B cell (primary cell): ENCODE measurements around the gene FBXO9. TPM values are rescaled to one million over a fixed set of nuclear protein-coding genes. Genes with fewer than 3 reads are reported as not detected.

Experiments used
- ATAC-seq: fragments of 200-7000 bp; cut with Tn5 transposase; one replicate; pipeline ENCODE4 v1.10.0; 2021; ENCODE audit warnings: low read depth, mild to moderate bottlenecking, moderate number of reproducible peaks, moderate library complexity
- CTCF ChIA-PET: fragments of 350-600 bp; sonication (Branson Sonifier 250); formaldehyde crosslinking; loops from one replicate; lab custom pipeline; 2021; ENCODE audit warnings: antibody characterized with exemption, inconsistent platforms; lab: Charles Lee
- POLR2A ChIA-PET: fragments of 350-600 bp; sonication (Branson Sonifier 250); formaldehyde crosslinking; loops from one replicate; lab custom pipeline; 2021; ENCODE audit warnings: antibody characterized with exemption; lab: Charles Lee
- DNase-seq: peaks from one replicate; pipeline ENCODE4 v3.0.0; 2013
- H2AFZ ChIP-seq: 2 replicates; pipeline ENCODE4 v1.6.1; 2012; ENCODE audit warnings: mild to moderate bottlenecking, low read depth, low read length; ENCODE audit not compliant: insufficient read depth, poor library complexity, severe bottlenecking
- H3K27ac ChIP-seq, 2 donors: 1 replicate in 1 of 2; 2 replicates in 1 of 2; pipeline ENCODE4 v1.5.1; 2012 to 2013; ENCODE audit warnings: low read length in 2 of 2, mild to moderate bottlenecking in 2 of 2, moderate library complexity in 1 of 2
- H3K27me3 ChIP-seq, 4 experiments: fragments of 200-600 bp in 1 of 4; sonication (generic) in 1 of 4; replicated peaks in 1 of 4; 1 replicate in 2 of 4; 2 replicates in 2 of 4; pipeline versions ENCODE4 v1.6.1 to v1.7.0; 2013 to 2016; ENCODE audit warnings: low read length in 3 of 4, mild to moderate bottlenecking in 2 of 4, mixed read lengths in 1 of 4, moderate library complexity in 1 of 4; ENCODE audit not compliant: insufficient read depth in 4 of 4, control insufficient read depth in 3 of 4; ENCODE audit errors: control extremely low read depth in 1 of 4
- H3K36me3 ChIP-seq, 2 experiments: replicated peaks in 1 of 2; 1 replicate in 1 of 2; 2 replicates in 1 of 2; pipeline versions ENCODE4 v1.6.1 to v1.7.1; 2013; ENCODE audit warnings: low read length in 1 of 2; ENCODE audit not compliant: insufficient read depth in 2 of 2, control insufficient read depth in 1 of 2; ENCODE audit errors: control extremely low read depth in 1 of 2, extremely low read depth in 1 of 2
- H3K4me1 ChIP-seq, 2 donors: fragments of 200-600 bp in 1 of 2; sonication (generic) in 1 of 2; 1 replicate in 1 of 2; 2 replicates in 1 of 2; pipeline versions ENCODE4 v1.5.1 to v1.6.1; 2013 to 2017; ENCODE audit warnings: low read length in 2 of 2; ENCODE audit not compliant: control insufficient read depth in 2 of 2, insufficient read depth in 2 of 2
- H3K4me2 ChIP-seq: replicated peaks from 2 replicates; pipeline ENCODE3; 2012; ENCODE audit warnings: mild to moderate bottlenecking, low read depth, low read length; ENCODE audit not compliant: poor library complexity, severe bottlenecking
- H3K4me3 ChIP-seq, 5 experiments: fragments of 200-600 bp in 1 of 5; sonication (generic) in 1 of 5; 1 replicate in 3 of 5; 2 replicates in 2 of 5; pipeline versions ENCODE4 v1.5.1 to v1.7.0; 2011 to 2016; ENCODE audit warnings: low read length in 4 of 5, mild to moderate bottlenecking in 4 of 5, low read depth in 2 of 5, control low read depth in 1 of 5, moderate library complexity in 1 of 5; ENCODE audit not compliant: insufficient read depth in 1 of 5; ENCODE audit errors: control extremely low read depth in 1 of 5, extremely low read depth in 1 of 5
- H3K79me2 ChIP-seq: fragments of 200-600 bp; sonication (generic); one replicate; pipeline ENCODE4 v1.6.0; 2016; ENCODE audit warnings: low read length; ENCODE audit not compliant: control insufficient read depth, insufficient read depth
- H3K9ac ChIP-seq: fragments of 200-600 bp; sonication (generic); 2 replicates; pipeline ENCODE4 v1.6.1; 2017; ENCODE audit warnings: mild to moderate bottlenecking, low read length, moderate library complexity
- H3K9me3 ChIP-seq, 3 donors: one replicate each; pipeline versions ENCODE4 v1.6.1 to v1.7.1; 2013; ENCODE audit warnings: low read length in 2 of 3; ENCODE audit not compliant: control insufficient read depth in 2 of 3, insufficient read depth in 1 of 3; ENCODE audit errors: control extremely low read depth in 1 of 3
- H4K20me1 ChIP-seq: 2 replicates; pipeline ENCODE4 v1.6.0; 2012; ENCODE audit warnings: mild to moderate bottlenecking, low read length; ENCODE audit not compliant: insufficient read depth, control insufficient read depth, poor library complexity, severe bottlenecking
- H3K27ac Mint-ChIP-seq: one replicate; pipeline ENCODE4 v1.8.0; 2021; ENCODE audit warnings: mixed read lengths
- H3K27me3 Mint-ChIP-seq: one replicate; pipeline ENCODE4 v1.8.0; 2021; ENCODE audit warnings: mixed read lengths
- H3K4me1 Mint-ChIP-seq: one replicate; pipeline ENCODE4 v1.8.0; 2021; ENCODE audit warnings: mixed read lengths
- H3K4me3 Mint-ChIP-seq: one replicate; pipeline ENCODE4 v1.8.0; 2021; ENCODE audit warnings: mixed read lengths
- H3K9me3 Mint-ChIP-seq: one replicate; pipeline ENCODE4 v1.8.0; 2022; ENCODE audit warnings: mixed read lengths; ENCODE audit not compliant: insufficient read depth
- EZH2 ChIP-seq: IDR thresholded peaks from 2 replicates; pipeline ENCODE4 v1.6.1; 2012; ENCODE audit warnings: borderline replicate concordance, low read depth, mild to moderate bottlenecking, moderate library complexity, low read length; ENCODE audit not compliant: insufficient read depth, poor library complexity, severe bottlenecking
- WGBS: methylation state at CpG from one replicate; pipeline ENCODE4 v1.1.5; 2013; ENCODE audit warnings: missing lambda C conversion rate; ENCODE audit not compliant: insufficient coverage; 5-methylcytosine and 5-hydroxymethylcytosine counted together
- intact Hi-C: fragments of 100-400 bp; cut with micrococcal nuclease; formaldehyde crosslinking; loops from one replicate; pipeline ENCODE4 v1.10.0; 2022
- polyA plus RNA-seq: library from polyadenylated mRNA; depleted of rRNA; stranded (reverse); fragments of >200 nt; gene quantifications from 2 replicates; pipeline ENCODE4 v1.2.3, GENCODE V29; 2012
- total RNA-seq, 2 donors: library from RNA; stranded (reverse); fragments of 120-200 nt in 1 of 2; gene quantifications; 1 replicate in 1 of 2; 2 replicates in 1 of 2; pipeline versions ENCODE4 v1.2.3 to v1.2.4, GENCODE V29; 2013 to 2022
- TF ChIP-seq, protein P1 (sequence below): fragments of 200-600 bp; IDR thresholded peaks from one replicate; pipeline ENCODE4 v1.8.0; 2022; ENCODE audit warnings: antibody characterized with exemption, mild to moderate bottlenecking

FBXO9 gene
- total and polyA plus RNA-seq, 2 donors (not counting 1 experiment from before 2014, with no cell fraction given): 105 TPM

DNA sequence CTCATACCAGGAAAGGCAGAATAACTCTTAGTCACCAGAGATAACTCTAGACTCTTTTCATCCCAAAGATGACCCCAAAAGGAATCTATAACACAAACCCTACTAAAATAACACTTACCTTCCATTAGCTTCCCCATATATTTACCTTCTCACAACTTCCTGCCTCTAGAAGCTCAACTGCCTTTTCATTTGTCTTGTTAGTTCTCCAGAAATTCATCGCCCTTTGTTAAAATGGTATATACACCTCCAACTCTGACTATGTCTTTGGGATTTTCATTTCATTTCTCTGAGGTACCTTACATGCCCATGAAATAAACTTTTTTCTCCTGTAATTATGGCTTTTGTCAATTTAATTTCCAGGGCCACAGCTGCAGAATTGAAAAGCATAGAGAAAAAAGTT is 49.9 kb downstream of the FBXO9 start:
- H3K27ac Mint-ChIP-seq: no peak overlapping the region
- ATAC-seq: no peak
- Histone ChIP-seq H3K27me3 (no peaks in the 10 kb centered on the region), H3K36me3 (no peaks in the 10 kb centered on the region), H3K9me3 (peaks cover 0 to 2% (median 1%) of the 10 kb centered on the region in 3 donors), H3K79me2 (no peaks in the 10 kb centered on the region), H3K4me2 (no peak overlapping the region), H3K4me1 (no peaks in the 10 kb centered on the region), H3K27ac (no peak overlapping the region), H4K20me1 (no peaks in the 10 kb centered on the region), H3K4me3 (no peak overlapping the region), H3K9ac (no peak overlapping the region), H2AFZ (no peak overlapping the region)
- ChIA-PET POLR2A (no interaction called here), CTCF (no interaction called here)
- no peaks in the 10 kb centered on the region for H3K27me3 Mint-ChIP-seq
- H3K9me3 Mint-ChIP-seq: peaks cover 7% of the 10 kb centered on the region
- no CpG with 5 or more reads among the region's 1 CpG for WGBS
- intact Hi-C loops: no loop called here
- no peak for DNase-seq
- TF ChIP-seq, protein P1, sequence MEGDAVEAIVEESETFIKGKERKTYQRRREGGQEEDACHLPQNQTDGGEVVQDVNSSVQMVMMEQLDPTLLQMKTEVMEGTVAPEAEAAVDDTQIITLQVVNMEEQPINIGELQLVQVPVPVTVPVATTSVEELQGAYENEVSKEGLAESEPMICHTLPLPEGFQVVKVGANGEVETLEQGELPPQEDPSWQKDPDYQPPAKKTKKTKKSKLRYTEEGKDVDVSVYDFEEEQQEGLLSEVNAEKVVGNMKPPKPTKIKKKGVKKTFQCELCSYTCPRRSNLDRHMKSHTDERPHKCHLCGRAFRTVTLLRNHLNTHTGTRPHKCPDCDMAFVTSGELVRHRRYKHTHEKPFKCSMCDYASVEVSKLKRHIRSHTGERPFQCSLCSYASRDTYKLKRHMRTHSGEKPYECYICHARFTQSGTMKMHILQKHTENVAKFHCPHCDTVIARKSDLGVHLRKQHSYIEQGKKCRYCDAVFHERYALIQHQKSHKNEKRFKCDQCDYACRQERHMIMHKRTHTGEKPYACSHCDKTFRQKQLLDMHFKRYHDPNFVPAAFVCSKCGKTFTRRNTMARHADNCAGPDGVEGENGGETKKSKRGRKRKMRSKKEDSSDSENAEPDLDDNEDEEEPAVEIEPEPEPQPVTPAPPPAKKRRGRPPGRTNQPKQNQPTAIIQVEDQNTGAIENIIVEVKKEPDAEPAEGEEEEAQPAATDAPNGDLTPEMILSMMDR: no peak
- TF ChIP-seq EZH2: no peak
- H3K4me1 Mint-ChIP-seq: no peaks in the 10 kb centered on the region
- no peak overlapping the region for H3K4me3 Mint-ChIP-seq

DNA sequence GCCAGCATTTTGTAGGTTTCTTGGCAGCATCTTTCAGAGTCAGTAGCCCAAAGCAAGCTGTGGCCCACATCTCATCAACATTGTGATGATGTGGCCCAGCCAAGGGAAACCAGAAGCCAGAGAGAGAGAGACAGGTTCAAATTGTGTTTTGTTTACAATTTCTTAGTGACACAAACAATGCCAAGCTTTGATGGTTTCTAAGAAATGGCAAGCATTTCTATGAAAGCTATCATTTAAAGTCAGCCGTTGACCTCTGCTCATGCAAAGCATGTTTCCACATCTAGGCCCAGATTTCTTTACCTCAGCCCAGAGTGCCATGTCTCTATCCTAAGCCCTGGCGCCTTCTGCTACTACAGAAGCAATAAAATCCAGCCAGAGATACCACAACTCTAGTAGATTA is 50.5 kb downstream of the FBXO9 start:
- ChIA-PET CTCF (no interaction called here), POLR2A (no interaction called here)
- Histone ChIP-seq H3K9ac (no peak overlapping the region), H3K27me3 (no peaks in the 10 kb centered on the region), H3K36me3 (no peaks in the 10 kb centered on the region), H3K4me2 (no peak overlapping the region), H3K79me2 (no peaks in the 10 kb centered on the region), H4K20me1 (no peaks in the 10 kb centered on the region), H3K4me1 (no peaks in the 10 kb centered on the region), H3K27ac (no peak overlapping the region), H3K4me3 (no peak overlapping the region), H2AFZ (no peak overlapping the region), H3K9me3 (peaks cover 0 to 2% (median 1%) of the 10 kb centered on the region in 3 donors)
- intact Hi-C loops: no loop called here
- ATAC-seq: no peak
- DNase-seq: no peak
- no peak overlapping the region for H3K27ac Mint-ChIP-seq
- 75% methylated on average over 1 of the region's 2 CpGs for WGBS
- no peaks in the 10 kb centered on the region for H3K4me1 Mint-ChIP-seq
- peaks cover 7% of the 10 kb centered on the region for H3K9me3 Mint-ChIP-seq
- no peak for TF ChIP-seq EZH2
- TF ChIP-seq, protein P1: no peak
- no peak overlapping the region for H3K4me3 Mint-ChIP-seq
- H3K27me3 Mint-ChIP-seq: peaks cover 4% of the 10 kb centered on the region
